ENCODE measurements around the gene AFAP1L2. TPM values are rescaled to one million over a fixed set of nuclear protein-coding genes. Genes with fewer than 3 reads are reported as not detected.

AFAP1L2 gene
- polyA plus RNA-seq, 2 donors, result 7.8 to 8.2 TPM

DNA sequence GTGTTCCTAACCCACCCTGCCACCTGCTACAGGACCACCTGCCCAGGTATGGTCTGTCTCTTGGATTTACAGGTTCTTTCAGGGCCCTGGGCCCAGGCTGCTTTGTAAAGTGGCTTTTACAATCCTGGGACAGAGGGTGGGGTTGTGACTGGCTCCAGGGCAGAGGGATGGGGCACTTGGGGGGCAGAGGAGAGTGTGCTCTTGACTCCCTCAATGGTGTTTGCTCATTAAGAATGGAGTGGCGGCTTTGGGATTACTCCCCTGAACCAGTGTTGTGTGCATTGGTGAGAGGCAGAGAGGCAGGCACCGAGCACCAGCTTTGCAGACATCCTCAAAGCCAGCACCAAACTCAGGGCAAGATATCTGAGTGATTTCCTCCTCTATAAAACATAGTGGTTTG is 121.8 kb downstream of the AFAP1L2 start:
- H3K9me3 ChIP-seq (ENCODE audit: control insufficient read depth in 2 of 2, insufficient read depth in 1 of 2, low read depth in 1 of 2, low read length in 1 of 2), result no peaks in the 10 kb centered on the region
- no peaks in the 10 kb centered on the region for H3K27me3 ChIP-seq (ENCODE audit: control insufficient read depth in 1 of 2, insufficient read depth in 2 of 2, low read length in 2 of 2)
- no peaks in the 10 kb centered on the region for H3K36me3 ChIP-seq (ENCODE audit: control insufficient read depth in 2 of 2, insufficient read depth in 2 of 2, low read length in 1 of 2)
- H3K4me3 ChIP-seq (ENCODE audit: low read depth in 1 of 2, low read length in 2 of 2), result no peak overlapping the region
- peaks cover 13 to 28% of the 10 kb centered on the region in 2 donors for H3K4me1 ChIP-seq (ENCODE audit: control insufficient read depth in 2 of 2, insufficient read depth in 2 of 2, low read length in 1 of 2)
- no peak overlapping the region for H3K27ac ChIP-seq (ENCODE audit: low read depth in 2 of 2, low read length in 1 of 2)
- 85 to 95% methylated on average over 2 of the region's 2 CpGs for WGBS, 2 donors

DNA sequence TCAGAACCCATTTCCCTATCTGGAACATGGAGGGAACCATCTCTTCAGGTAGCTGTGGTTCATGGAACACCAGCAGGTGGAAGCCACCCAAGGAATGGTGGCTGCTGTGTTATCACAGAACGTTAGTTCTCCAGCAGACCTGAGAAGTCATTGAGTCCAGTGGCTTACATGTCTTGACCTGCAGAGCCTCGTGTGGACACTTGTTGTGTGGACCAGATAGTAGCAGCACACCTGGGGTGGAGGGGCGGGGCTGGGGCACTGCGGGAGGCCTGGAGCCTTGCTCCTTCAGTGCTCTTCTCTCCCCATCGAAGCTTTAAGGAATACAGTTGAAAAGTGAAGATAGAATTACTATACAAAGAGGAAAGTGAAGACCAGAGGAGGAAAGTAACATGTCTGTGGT is 122.8 kb downstream of the AFAP1L2 start:
- H3K9me3 ChIP-seq (ENCODE audit: control insufficient read depth in 2 of 2, insufficient read depth in 1 of 2, low read depth in 1 of 2, low read length in 1 of 2), result no peaks in the 10 kb centered on the region
- H3K27ac ChIP-seq (ENCODE audit: low read depth in 2 of 2, low read length in 1 of 2), result peak overlapping the region in 1 of 2 donors; percentile 19
- H3K4me1 ChIP-seq (ENCODE audit: control insufficient read depth in 2 of 2, insufficient read depth in 2 of 2, low read length in 1 of 2), result peaks cover 13 to 28% of the 10 kb centered on the region in 2 donors
- WGBS, 2 donors, result 70 to 74% methylated on average over 5 of the region's 5 CpGs
- H3K27me3 ChIP-seq (ENCODE audit: control insufficient read depth in 1 of 2, insufficient read depth in 2 of 2, low read length in 2 of 2), result no peaks in the 10 kb centered on the region
- H3K4me3 ChIP-seq (ENCODE audit: low read depth in 1 of 2, low read length in 2 of 2), result no peak overlapping the region
- no peaks in the 10 kb centered on the region for H3K36me3 ChIP-seq (ENCODE audit: control insufficient read depth in 2 of 2, insufficient read depth in 2 of 2, low read length in 1 of 2)

DNA sequence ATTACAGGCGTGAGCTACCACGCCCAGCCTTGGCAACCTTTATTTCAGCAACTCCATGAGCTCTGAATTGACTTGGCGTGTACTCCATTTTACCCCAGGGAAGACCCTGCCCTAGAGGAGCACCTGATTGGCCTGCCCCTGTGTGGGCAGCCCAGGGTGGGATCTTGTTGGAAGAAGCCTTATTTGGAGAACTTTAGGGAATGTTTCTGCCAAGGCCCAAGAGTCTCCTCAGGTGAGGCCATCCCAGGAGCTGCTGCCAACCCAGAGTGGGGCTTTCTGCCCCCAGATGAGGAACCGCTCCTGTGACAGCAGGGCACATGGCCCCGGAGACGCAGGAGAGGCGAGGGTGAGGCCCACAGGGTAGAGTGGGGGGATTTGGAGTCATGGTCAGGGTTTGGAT is 123.3 kb downstream of the AFAP1L2 start:
- peak overlapping the region in 1 of 2 donors; percentile 33 for H3K27ac ChIP-seq (ENCODE audit: low read depth in 2 of 2, low read length in 1 of 2)
- H3K27me3 ChIP-seq (ENCODE audit: control insufficient read depth in 1 of 2, insufficient read depth in 2 of 2, low read length in 2 of 2), result no peaks in the 10 kb centered on the region
- H3K4me3 ChIP-seq (ENCODE audit: low read depth in 1 of 2, low read length in 2 of 2), result no peak overlapping the region
- H3K4me1 ChIP-seq (ENCODE audit: control insufficient read depth in 2 of 2, insufficient read depth in 2 of 2, low read length in 1 of 2), result peaks cover 13 to 28% of the 10 kb centered on the region in 2 donors
- H3K9me3 ChIP-seq (ENCODE audit: control insufficient read depth in 2 of 2, insufficient read depth in 1 of 2, low read depth in 1 of 2, low read length in 1 of 2), result no peaks in the 10 kb centered on the region
- WGBS, 2 donors, result 61 to 65% methylated on average over 7 of the region's 7 CpGs
- no peaks in the 10 kb centered on the region for H3K36me3 ChIP-seq (ENCODE audit: control insufficient read depth in 2 of 2, insufficient read depth in 2 of 2, low read length in 1 of 2)

DNA sequence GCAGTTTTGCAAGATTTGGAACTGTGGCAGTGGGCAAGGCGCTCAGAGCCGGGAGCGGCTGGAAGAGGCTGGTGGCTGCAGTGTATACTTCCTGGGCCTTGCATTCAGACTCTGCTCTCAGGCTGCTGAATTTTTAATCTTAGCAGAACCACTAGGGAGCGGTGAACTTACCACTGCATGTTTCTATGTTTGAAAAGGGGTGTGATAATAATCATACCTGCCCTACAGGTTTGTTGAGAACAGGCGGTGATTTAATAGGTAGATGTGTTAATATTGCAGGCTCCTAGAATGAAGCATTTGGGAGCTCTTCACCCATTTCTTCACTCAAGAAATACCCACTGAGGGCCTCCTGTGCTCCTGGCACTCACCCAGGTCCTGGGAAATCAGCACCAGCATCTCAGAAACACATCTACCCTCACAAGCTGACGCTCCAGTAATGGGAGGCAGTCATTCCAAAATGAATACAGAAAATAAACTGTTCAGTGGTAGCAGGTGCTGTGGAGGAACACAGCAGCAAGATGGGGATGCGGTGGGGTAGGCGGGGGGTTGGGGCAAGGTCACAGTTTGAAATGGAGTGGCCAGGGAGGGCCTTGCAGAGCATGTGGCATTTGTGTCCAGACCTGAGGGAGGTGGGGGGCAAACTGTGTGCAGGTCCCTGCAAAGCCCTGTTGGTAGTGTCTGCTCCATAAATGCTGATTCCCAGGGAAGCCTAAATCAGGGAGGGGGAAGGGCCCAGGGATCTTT is 124.2 kb downstream of the AFAP1L2 start:
- Histone ChIP-seq H3K27me3 (ENCODE audit: control insufficient read depth in 1 of 2, insufficient read depth in 2 of 2, low read length in 2 of 2) (no peaks in the 10 kb centered on the region), H3K4me3 (ENCODE audit: low read depth in 1 of 2, low read length in 2 of 2) (no peak overlapping the region), H3K9me3 (ENCODE audit: control insufficient read depth in 2 of 2, insufficient read depth in 1 of 2, low read depth in 1 of 2, low read length in 1 of 2) (no peaks in the 10 kb centered on the region), H3K36me3 (ENCODE audit: control insufficient read depth in 2 of 2, insufficient read depth in 2 of 2, low read length in 1 of 2) (no peaks in the 10 kb centered on the region), H3K27ac (ENCODE audit: low read depth in 2 of 2, low read length in 1 of 2) (peak overlapping the region; percentile 65 to 86), H3K4me1 (ENCODE audit: control insufficient read depth in 2 of 2, insufficient read depth in 2 of 2, low read length in 1 of 2) (peaks cover 13 to 28% of the 10 kb centered on the region in 2 donors)
- 64 to 67% methylated on average over 8 of the region's 8 CpGs for WGBS, 2 donors

DNA sequence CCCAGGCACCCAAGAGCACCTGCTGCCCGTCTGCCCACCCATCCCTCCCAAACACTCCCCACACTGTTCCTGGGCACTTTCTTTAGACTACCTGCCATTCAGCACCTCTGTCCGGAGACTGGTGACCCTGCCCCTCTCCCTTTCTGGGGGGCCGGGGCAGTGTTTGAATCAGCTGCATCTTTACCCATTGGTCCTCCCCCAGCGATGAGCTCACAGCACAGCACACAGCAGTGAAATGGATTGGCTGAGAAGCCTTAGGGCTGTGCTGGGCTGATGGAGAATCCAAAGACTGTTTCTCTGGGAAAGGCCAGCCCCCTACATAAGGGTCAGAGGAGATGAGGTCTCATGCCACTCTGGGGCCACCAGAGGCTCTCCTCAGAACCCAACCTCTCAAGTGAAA is 125.0 kb downstream of the AFAP1L2 start:
- Histone ChIP-seq H3K4me3 (ENCODE audit: low read depth in 1 of 2, low read length in 2 of 2) (no peak overlapping the region), H3K9me3 (ENCODE audit: control insufficient read depth in 2 of 2, insufficient read depth in 1 of 2, low read depth in 1 of 2, low read length in 1 of 2) (no peaks in the 10 kb centered on the region), H3K4me1 (ENCODE audit: control insufficient read depth in 2 of 2, insufficient read depth in 2 of 2, low read length in 1 of 2) (peaks cover 13 to 22% of the 10 kb centered on the region in 2 donors), H3K27me3 (ENCODE audit: control insufficient read depth in 1 of 2, insufficient read depth in 2 of 2, low read length in 2 of 2) (no peaks in the 10 kb centered on the region), H3K27ac (ENCODE audit: low read depth in 2 of 2, low read length in 1 of 2) (peak overlapping the region; percentile 26 to 74), H3K36me3 (ENCODE audit: control insufficient read depth in 2 of 2, insufficient read depth in 2 of 2, low read length in 1 of 2) (no peaks in the 10 kb centered on the region)
- WGBS, 2 donors, result 88% methylated on average over 4 of the region's 4 CpGs

DNA sequence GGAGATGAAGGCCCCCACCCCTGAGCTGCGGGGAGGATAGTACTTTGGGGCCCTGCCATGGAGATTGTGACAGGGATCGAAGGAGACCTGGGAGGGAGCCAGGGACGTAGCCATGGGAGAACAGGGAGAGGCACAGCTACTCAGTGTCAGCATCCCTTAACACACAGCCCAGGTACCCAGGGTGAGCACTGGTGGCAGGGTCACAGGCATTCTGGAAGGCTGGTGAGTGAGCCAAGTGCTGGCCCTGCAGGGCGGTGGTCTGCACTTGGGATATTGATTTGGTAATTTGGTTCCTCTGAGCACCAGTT is 125.5 kb downstream of the AFAP1L2 start:
- Histone ChIP-seq H3K36me3 (ENCODE audit: control insufficient read depth in 2 of 2, insufficient read depth in 2 of 2, low read length in 1 of 2) (no peaks in the 10 kb centered on the region), H3K27me3 (ENCODE audit: control insufficient read depth in 1 of 2, insufficient read depth in 2 of 2, low read length in 2 of 2) (no peaks in the 10 kb centered on the region), H3K27ac (ENCODE audit: low read depth in 2 of 2, low read length in 1 of 2) (no peak overlapping the region), H3K4me1 (ENCODE audit: control insufficient read depth in 2 of 2, insufficient read depth in 2 of 2, low read length in 1 of 2) (peaks cover 13 to 21% of the 10 kb centered on the region in 2 donors), H3K4me3 (ENCODE audit: low read depth in 1 of 2, low read length in 2 of 2) (no peak overlapping the region), H3K9me3 (ENCODE audit: control insufficient read depth in 2 of 2, insufficient read depth in 1 of 2, low read depth in 1 of 2, low read length in 1 of 2) (no peaks in the 10 kb centered on the region)
- WGBS, 2 donors, result 89 to 91% methylated on average over 4 of the region's 4 CpGs

DNA sequence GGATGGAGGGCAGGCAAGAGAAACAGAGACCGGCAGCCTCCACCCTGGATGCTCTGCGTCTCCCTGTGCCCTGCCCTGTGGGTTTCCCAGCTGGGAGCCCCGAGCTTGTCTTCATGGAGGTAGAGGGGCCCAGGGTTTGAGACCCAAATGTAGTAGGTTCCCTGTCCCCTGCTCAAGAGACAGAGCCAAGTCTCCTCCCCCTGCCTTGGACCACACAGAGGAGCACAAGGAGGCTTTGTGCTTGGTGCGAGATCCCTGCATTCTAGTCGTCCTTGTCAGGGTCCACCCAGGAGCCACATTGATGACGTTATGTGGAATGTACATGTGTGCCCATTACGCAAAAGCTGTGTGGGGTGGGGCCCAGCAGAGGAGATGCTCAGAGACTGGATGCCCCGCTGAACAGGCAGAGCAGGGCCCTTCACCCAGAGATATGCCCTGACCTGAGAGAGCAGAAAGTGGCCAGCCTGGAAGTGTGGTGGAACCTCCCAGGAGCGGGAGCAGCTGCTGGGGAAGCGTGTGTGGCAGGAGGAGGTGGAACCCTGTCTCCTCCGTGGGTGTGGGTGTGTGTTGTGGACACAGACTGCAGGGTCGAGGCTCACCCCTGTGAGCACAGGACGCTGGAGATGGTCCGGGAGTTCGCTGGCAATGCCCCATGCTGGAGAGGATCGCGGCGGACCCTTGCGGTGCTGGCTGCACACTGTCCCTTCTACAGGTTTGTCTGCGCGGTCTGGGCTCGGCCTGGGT is 126.0 kb downstream of the AFAP1L2 start:
- no peaks in the 10 kb centered on the region for H3K36me3 ChIP-seq (ENCODE audit: control insufficient read depth in 2 of 2, insufficient read depth in 2 of 2, low read length in 1 of 2)
- no peaks in the 10 kb centered on the region for H3K9me3 ChIP-seq (ENCODE audit: control insufficient read depth in 2 of 2, insufficient read depth in 1 of 2, low read depth in 1 of 2, low read length in 1 of 2)
- H3K27ac ChIP-seq (ENCODE audit: low read depth in 2 of 2, low read length in 1 of 2), result no peak overlapping the region
- WGBS, 2 donors, result 87 to 90% methylated on average over 22 of the region's 22 CpGs
- no peak overlapping the region for H3K4me3 ChIP-seq (ENCODE audit: low read depth in 1 of 2, low read length in 2 of 2)
- peaks cover 13 to 21% of the 10 kb centered on the region in 2 donors for H3K4me1 ChIP-seq (ENCODE audit: control insufficient read depth in 2 of 2, insufficient read depth in 2 of 2, low read length in 1 of 2)
- H3K27me3 ChIP-seq (ENCODE audit: control insufficient read depth in 1 of 2, insufficient read depth in 2 of 2, low read length in 2 of 2), result no peaks in the 10 kb centered on the region

DNA sequence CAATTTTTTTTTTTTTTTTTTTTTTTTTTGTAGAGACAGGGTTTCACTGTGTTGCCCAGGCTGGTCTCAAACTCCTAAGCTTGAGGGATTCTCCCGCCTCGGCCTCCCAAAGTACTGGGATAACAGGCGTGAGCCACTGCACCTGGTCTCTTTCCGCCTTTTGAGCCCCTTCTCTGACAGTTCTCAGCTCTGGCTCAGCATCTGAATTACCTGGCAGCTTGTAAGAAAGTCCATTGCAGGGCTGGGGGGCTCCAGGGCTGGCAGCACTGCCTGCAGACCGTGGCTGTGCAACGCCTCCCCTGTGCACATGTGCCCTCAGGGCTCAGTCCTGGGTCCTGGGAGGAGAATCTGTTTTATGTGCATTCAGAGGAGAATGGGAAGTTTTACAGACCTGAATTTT is 127.6 kb downstream of the AFAP1L2 start:
- H3K9me3 ChIP-seq (ENCODE audit: control insufficient read depth in 2 of 2, insufficient read depth in 1 of 2, low read depth in 1 of 2, low read length in 1 of 2), result no peaks in the 10 kb centered on the region
- no peaks in the 10 kb centered on the region for H3K36me3 ChIP-seq (ENCODE audit: control insufficient read depth in 2 of 2, insufficient read depth in 2 of 2, low read length in 1 of 2)
- no peak overlapping the region for H3K4me3 ChIP-seq (ENCODE audit: low read depth in 1 of 2, low read length in 2 of 2)
- WGBS, 2 donors, result 90 to 94% methylated on average over 6 of the region's 6 CpGs
- no peaks in the 10 kb centered on the region for H3K27me3 ChIP-seq (ENCODE audit: control insufficient read depth in 1 of 2, insufficient read depth in 2 of 2, low read length in 2 of 2)
- no peak overlapping the region for H3K27ac ChIP-seq (ENCODE audit: low read depth in 2 of 2, low read length in 1 of 2)
- H3K4me1 ChIP-seq (ENCODE audit: control insufficient read depth in 2 of 2, insufficient read depth in 2 of 2, low read length in 1 of 2), result peaks cover 9 to 21% of the 10 kb centered on the region in 2 donors

DNA sequence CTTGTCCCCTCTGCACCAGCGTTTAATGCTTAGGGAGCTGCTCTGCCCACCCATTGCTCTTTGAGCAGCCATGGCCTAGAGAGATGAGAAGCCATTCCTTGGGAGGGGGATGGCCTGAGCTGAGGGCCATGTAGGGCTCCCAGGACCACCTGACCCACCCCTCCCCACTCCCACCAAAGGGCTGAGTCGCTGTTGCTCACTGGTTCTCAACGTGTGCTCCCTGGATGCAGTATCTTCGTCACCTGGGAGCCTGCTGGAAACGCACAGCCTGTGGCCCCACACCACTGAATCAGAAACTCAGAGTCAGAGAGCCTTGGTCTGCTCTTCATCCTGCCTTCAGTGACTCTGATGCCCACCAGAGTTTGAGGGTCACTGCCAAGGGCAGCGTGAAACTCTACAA is 128.2 kb downstream of the AFAP1L2 start:
- Histone ChIP-seq H3K9me3 (ENCODE audit: control insufficient read depth in 2 of 2, insufficient read depth in 1 of 2, low read depth in 1 of 2, low read length in 1 of 2) (no peaks in the 10 kb centered on the region), H3K36me3 (ENCODE audit: control insufficient read depth in 2 of 2, insufficient read depth in 2 of 2, low read length in 1 of 2) (no peaks in the 10 kb centered on the region), H3K4me3 (ENCODE audit: low read depth in 1 of 2, low read length in 2 of 2) (no peak overlapping the region), H3K4me1 (ENCODE audit: control insufficient read depth in 2 of 2, insufficient read depth in 2 of 2, low read length in 1 of 2) (peaks cover 6 to 16% of the 10 kb centered on the region in 2 donors), H3K27me3 (ENCODE audit: control insufficient read depth in 1 of 2, insufficient read depth in 2 of 2, low read length in 2 of 2) (no peaks in the 10 kb centered on the region), H3K27ac (ENCODE audit: low read depth in 2 of 2, low read length in 1 of 2) (no peak overlapping the region)
- WGBS, 2 donors, result 91 to 92% methylated on average over 6 of the region's 6 CpGs
